Measurements from ENCODE around the gene ZBED4.

DNA sequence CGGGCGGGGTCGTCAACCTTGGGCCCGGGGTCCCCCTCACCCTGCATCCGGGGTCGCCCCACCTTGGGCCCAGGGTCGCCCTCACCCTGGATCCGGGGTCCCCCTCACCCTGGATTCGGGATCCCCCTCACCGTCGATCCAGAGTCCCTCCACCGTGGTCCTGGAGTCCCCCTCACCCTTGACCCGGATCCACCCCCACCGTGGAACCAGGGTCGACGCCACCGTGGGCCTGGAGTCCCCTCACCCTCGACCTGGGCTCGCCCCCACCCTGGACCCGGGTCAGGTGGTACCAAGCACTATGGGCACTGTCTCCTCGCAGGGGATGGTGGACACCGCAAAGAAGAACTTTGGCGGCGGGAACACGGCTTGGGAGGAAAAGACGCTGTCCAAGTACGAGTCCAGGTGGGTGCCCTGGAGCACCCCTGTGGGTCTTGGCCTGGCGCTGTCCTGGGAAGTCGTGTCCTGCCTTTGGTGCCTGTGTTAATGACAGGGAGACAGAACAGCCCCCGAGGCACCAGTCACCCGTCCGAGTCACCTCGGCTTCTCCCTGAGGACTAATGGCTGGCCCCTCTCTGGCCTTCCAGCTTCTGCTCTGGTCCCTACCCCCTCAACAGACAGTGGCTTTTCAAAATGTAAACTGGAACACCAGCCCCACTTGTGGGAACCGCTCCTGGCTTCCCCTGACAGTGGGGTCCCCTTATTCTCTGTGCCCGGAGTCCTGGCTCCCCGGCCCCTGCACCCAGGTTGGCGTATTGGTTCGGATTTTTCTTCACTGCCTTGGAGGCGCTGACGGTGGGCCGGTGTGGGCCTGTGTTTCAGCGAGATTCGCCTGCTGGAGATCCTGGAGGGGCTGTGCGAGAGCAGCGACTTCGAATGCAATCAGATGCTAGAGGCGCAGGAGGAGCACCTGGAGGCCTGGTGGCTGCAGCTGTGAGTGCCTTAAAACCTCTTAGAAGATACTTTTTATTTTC is 65.6 kb downstream of the ZBED4 start:
- TF ChIP-seq CTCF (IDR thresholded peaks at IDR 0.05; ENCODE audit: low read depth, low read length) = no peak
- no peak for TF ChIP-seq EZH2phosphoT487 (IDR thresholded peaks at IDR 0.05; ENCODE audit: low read depth)

All from OCI-LY3 (cell line).